Stimulated activated memory B cell treated with anti-CD40 and anti-IgM and Interleukin-4, amounts not matched to agents 10 μg/mL and 1 μg/mL and 100 μg/mL, for 72 hours (primary cell): Measurements from ENCODE around the gene POLR1G.
"Not testable (repeated sequence)": the region's sequence is repeated elsewhere in the genome, so short reads cannot be mapped to it uniquely, and the experiment has no call there.

Experiments used
- ATAC-seq: fragments of 150-1000 bp; cut with Tn5 transposase; 2 replicates; pipeline ENCODE4 v1.10.0; 2021
- H3K27ac Mint-ChIP-seq: one replicate; pipeline ENCODE4 v1.8.0; 2022; ENCODE audit warnings: mild to moderate bottlenecking, mixed read lengths
- H3K27me3 Mint-ChIP-seq: one replicate; pipeline ENCODE4 v1.8.0; 2022; ENCODE audit warnings: mixed read lengths
- H3K36me3 Mint-ChIP-seq: one replicate; pipeline ENCODE4 v1.8.0; 2022; ENCODE audit warnings: mixed read lengths
- H3K4me1 Mint-ChIP-seq: one replicate; pipeline ENCODE4 v1.8.0; 2022; ENCODE audit warnings: mixed read lengths
- H3K4me3 Mint-ChIP-seq: one replicate; pipeline ENCODE4 v1.8.0; 2022; ENCODE audit warnings: mild to moderate bottlenecking, moderate library complexity, mixed read lengths
- H3K9me3 Mint-ChIP-seq: one replicate; pipeline ENCODE4 v1.8.0; 2022; ENCODE audit warnings: mixed read lengths

POLR1G gene

DNA sequence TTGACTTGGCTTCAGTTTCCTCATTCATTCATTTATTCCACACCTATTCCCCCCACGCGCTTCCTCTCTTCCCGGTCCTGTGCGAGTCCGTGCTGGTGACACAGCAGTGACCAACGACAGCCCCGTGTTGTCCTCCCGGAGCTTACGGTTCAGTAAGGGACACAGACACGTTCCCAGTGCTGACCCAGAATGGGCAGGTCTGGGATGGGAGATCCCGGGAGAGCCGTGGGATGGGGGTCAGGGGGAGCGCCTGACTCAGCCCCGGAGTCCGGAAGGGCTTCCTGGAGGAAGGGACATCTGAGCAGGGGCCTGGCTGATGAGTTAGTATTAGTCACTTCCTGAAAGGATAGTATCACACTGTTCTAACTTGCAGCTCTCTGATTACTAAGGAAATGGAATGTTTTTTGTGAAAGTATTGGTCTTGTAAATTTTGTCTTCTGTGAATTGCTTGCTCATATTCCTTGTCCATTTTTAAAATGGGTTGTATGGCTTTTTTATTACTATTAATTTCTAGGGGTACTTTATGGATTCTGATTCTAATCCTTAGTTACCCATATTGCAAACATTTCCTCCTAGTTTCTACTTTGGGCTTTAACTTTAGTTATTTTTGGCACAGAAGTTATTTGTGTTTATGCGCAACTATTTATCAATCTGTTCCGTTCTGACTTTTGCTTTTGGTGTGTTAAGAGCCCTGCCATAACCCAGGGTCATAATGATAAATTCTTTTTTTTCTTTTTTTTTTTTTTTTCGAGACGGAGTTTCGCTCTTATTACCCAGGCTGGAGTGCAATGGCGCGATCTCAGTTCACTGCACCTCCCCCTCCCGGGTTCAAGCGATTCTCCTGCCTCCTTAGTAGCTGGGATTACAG, 18.0 kb downstream of the POLR1G start:
- ATAC-seq, result no peak
- peak overlapping the region; percentile 95 for H3K4me3 Mint-ChIP-seq
- H3K27me3 Mint-ChIP-seq, result no peaks in the 10 kb centered on the region
- peaks cover 23% of the 10 kb centered on the region for H3K36me3 Mint-ChIP-seq
- H3K9me3 Mint-ChIP-seq, result no peaks in the 10 kb centered on the region
- peaks cover 71% of the 10 kb centered on the region for H3K4me1 Mint-ChIP-seq
- peak overlapping the region; percentile 97 for H3K27ac Mint-ChIP-seq

DNA sequence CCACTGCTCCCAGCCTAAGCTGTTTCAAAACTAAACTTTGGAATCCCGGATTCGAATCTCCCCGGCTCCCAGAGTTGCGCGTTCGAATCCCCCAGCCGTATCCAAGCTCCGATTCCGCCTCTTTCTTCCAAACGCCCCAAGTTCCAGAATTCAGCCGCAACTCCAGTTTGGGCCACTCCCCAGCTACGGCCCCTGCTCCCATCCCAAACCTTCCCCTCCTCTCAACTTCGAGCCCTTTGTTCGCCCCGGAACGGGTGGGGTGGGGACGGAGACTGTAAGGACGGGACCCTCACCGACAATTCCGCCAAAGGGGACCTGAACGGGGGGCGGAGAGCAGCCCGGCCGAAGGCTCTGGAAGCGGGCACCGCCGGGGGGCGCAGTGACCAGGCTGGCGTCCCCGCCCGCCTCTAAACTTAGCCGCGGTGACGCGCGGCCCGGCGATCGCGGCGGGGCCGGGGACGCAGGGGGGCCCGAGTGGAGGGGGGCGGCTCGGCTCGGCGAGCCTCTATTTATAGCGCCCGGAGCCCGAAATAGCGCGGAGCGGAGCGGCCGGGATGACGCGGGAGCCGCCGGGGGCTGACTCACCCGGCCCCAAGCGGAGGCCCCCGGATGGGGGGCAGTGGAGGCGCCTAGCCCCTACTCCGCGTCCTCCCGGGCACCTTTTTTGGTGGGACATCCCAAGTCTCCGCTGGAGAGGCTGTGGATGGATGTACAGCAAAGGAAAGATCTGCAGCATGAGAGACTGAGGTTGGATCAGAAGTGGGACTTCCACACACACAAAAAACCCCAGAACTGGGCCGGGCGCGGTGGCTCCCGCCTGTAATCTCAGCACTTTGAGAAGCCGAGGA, 22.2 kb downstream of the POLR1G start:
- Mint-ChIP-seq H3K36me3 (no peaks in the 10 kb centered on the region), H3K4me3 (peak overlapping the region; percentile 83), H3K9me3 (no peaks in the 10 kb centered on the region), H3K4me1 (peaks cover 32% of the 10 kb centered on the region), H3K27me3 (no peaks in the 10 kb centered on the region), H3K27ac (peak overlapping the region; percentile 72)
- ATAC-seq, result no peak

DNA sequence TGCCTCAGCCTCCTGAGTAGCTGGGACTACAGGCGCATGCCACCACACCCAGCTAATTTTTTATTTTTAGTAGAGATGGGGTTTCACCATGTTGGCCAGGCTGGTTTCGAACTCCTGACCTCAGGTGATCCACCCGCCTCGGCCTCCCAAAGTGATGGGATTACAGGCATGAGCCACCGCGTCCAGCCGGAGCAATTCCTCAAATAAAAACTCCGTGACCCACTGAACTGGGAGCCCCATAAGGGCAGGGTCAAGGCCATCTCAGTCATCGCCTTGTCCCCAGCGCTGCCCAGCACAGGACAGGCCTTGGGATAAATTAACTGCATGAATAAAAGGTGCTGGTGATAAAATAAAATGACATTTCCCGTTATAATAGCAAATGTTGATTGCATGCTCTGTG, 23.5 kb downstream of the POLR1G start:
- H3K27ac Mint-ChIP-seq, H3K9me3 Mint-ChIP-seq, H3K4me3 Mint-ChIP-seq: not testable (repeated sequence)

DNA sequence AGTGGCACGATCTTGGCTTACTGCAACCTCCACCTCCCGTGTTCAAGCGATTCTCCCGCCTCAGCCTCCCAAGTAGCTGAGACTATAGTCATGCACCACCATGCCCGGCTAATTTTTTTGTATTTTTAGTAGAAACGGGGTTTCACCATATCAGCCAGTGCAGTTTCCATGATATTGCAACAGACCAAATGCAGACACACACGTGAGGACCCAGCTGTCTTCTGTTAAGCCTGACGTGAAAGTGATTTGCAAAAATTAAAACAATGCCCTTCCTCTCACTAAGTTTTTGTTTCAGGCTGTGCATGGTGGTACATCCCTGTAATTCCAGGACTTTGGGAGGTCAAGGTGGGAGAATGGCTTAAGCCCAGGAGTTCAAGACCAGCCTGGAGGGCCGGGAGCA, 24.6 kb downstream of the POLR1G start:
- not testable (repeated sequence) for H3K36me3 Mint-ChIP-seq, H3K27me3 Mint-ChIP-seq, H3K27ac Mint-ChIP-seq, H3K4me3 Mint-ChIP-seq, ATAC-seq, H3K9me3 Mint-ChIP-seq
- peaks cover 21% of the 10 kb centered on the region for H3K4me1 Mint-ChIP-seq

More for the DNA sequence above, 23.5 kb downstream of the POLR1G start:
- H3K36me3 Mint-ChIP-seq, ATAC-seq, H3K27me3 Mint-ChIP-seq: not testable (repeated sequence)
- H3K4me1 Mint-ChIP-seq, result peaks cover 21% of the 10 kb centered on the region

DNA sequence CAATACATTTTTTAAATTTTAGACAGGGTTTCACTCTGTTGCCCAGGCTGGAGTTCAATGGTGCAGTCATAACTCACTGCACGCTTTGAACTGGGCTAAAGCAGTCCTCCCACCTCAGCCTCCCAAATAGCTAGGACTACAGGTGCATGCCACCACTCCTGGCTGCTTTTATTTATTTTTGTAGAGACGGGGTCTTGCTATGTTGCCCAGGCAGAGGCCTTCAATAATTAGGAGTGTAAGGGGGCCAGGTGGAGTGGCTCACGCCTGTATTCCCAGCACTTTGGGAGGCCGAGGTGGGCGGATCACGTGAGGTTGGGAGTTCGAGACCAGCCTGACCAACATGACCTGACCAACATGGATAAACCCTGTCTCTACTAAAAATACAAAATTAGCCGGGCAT, 26.1 kb downstream of the POLR1G start:
- H3K4me1 Mint-ChIP-seq, result peaks cover 12% of the 10 kb centered on the region
- H3K4me3 Mint-ChIP-seq, H3K27me3 Mint-ChIP-seq, ATAC-seq, H3K36me3 Mint-ChIP-seq, H3K9me3 Mint-ChIP-seq, H3K27ac Mint-ChIP-seq: not testable (repeated sequence)

DNA sequence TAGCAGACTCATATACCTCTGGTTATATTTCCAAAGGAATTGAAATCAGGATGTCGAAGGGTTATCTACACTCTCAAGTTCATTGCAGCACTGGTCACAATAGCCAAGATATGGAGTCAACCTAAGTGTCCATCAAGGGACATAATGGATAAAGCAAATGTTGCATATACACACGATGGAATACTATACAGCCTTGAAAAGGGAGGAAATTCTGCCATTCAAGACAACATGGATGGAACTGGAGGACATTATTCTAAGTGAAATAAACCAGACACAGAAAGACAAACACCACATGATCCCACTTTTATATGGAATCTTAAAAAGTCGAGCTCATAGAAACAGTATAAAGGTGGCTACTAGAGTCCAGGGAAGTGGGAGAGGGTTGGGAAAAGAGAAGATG, 30.9 kb downstream of the POLR1G start:
- H3K27ac Mint-ChIP-seq, result no peak overlapping the region
- H3K9me3 Mint-ChIP-seq, result no peaks in the 10 kb centered on the region
- no peak for ATAC-seq
- peaks cover 8% of the 10 kb centered on the region for H3K4me1 Mint-ChIP-seq
- no peak overlapping the region for H3K4me3 Mint-ChIP-seq
- no peaks in the 10 kb centered on the region for H3K36me3 Mint-ChIP-seq
- no peaks in the 10 kb centered on the region for H3K27me3 Mint-ChIP-seq

DNA sequence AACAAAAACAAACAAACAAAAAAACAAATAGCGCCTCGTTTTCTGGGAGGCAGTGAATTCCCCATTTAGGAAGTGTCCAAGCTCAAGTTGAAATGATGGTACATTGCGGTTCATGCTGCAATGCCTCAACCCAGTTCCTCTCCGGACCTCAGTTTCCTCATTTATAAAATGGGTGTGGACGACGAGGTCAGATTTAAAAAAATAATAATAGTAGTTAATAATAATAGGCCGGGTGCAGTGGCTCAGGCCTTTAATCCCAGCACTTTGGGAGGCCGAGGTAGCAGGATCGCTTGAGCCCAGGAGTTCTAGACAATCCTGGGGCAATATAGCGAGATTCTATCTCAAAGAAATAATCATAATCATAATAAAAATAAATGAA, 32.7 kb downstream of the POLR1G start:
- no peak for ATAC-seq
- Mint-ChIP-seq H3K27ac (peak overlapping the region; percentile 62), H3K36me3 (no peaks in the 10 kb centered on the region), H3K27me3 (no peaks in the 10 kb centered on the region), H3K9me3 (no peaks in the 10 kb centered on the region), H3K4me1 (peaks cover 26% of the 10 kb centered on the region), H3K4me3 (peak overlapping the region; percentile 79)

DNA sequence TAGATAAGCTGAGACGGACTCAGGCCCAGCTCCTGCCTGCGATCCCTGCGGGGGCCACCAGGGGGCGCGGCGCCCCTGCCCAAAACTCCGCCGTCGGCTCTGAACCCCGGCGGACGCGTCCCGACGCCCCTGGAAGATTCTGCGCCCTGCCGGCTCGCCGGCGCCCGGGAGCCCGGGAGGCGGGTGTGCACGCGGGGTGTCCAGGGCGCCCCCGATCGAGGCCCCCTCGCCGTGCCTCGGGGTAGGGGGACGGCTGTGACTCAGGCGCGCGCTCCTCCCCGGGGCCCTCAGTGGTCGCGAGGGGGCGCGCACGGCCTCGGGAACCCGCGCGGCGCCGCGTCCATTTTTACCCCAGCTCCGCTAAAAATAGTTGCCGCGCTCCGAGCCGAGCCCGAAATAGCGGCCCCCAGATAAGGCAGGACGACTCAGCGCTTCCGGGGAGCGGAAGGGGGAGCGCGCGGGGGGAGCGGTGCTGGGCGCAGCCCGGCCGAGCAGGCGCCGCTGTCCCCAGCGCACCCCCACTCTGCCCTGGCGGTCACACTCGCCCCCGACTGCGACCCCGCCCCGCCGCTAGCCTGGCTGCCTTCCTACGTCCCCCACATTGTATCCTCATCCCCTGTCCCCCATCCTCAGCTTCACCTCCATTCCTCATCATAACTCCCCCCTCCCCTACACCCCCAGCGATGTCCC, 33.3 kb downstream of the POLR1G start:
- H3K9me3 Mint-ChIP-seq, result no peaks in the 10 kb centered on the region
- peak overlapping the region; percentile 79 for H3K4me3 Mint-ChIP-seq
- H3K36me3 Mint-ChIP-seq, result no peaks in the 10 kb centered on the region
- H3K27me3 Mint-ChIP-seq, result no peaks in the 10 kb centered on the region
- peaks cover 32% of the 10 kb centered on the region for H3K4me1 Mint-ChIP-seq
- peak; percentile 82 for ATAC-seq
- H3K27ac Mint-ChIP-seq, result peak overlapping the region; percentile 62

DNA sequence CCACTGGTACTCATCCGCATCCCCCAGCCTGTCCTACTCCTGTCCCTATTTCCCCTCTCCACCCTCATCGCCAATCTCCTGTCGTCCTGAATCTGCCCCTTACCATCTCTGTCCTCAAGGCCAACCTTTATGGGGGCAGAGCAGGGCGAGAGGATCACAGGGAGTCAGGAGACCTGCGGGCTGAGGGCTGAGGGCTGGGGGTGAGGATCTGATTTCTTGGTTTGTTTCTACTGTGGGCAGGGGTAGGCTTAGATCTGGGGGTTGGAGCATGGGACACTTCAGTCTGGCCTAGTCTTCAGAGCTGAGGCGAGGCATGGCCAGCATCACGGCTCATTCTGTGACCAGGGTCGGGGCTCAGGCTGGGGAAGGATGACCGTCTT, 33.8 kb downstream of the POLR1G start:
- peaks cover 37% of the 10 kb centered on the region for H3K4me1 Mint-ChIP-seq
- no peak for ATAC-seq
- peak overlapping the region; percentile 79 for H3K4me3 Mint-ChIP-seq
- peak overlapping the region; percentile 62 for H3K27ac Mint-ChIP-seq
- no peaks in the 10 kb centered on the region for H3K36me3 Mint-ChIP-seq
- H3K9me3 Mint-ChIP-seq, result no peaks in the 10 kb centered on the region
- H3K27me3 Mint-ChIP-seq, result no peaks in the 10 kb centered on the region

DNA sequence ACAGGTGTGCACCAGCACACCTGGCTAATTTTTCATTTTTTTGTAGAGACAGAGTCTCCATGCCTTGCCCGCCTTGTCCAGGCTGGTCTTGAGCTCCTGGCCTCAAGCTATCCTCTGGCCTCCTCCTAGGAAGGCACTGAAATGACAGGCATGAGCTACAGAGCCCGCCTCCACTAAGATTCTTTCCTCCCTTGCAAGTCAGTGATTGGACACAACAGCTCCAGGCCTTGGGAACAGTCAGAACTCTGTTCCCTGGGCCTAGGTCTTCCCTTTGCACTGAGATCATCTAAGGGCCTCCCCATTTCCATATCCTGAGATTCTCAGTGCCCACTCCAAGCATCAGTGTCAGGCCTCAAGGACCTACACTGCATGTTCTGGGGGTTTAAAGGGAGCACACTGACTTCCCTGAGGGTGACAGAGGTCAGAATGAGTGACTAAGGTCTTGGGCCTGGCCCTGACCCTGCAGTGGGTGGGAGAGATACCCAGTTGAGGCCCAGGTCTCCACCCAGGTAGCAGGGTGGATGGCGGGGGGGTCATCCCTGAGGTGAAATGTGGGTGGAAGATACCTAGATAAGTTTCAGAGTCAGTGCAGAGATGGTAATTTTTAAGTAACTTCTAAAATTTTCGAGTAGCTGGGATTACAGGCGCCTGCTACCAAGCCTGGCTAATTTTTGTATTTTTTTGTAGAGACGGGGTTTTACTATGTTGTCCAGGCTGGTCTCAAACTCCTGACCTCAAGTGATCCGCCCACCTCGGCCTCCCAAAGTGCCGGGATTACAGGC, 34.6 kb downstream of the POLR1G start:
- no peak for ATAC-seq
- H3K9me3 Mint-ChIP-seq, result no peaks in the 10 kb centered on the region
- no peaks in the 10 kb centered on the region for H3K36me3 Mint-ChIP-seq
- H3K4me3 Mint-ChIP-seq, result peak overlapping the region; percentile 79
- H3K27ac Mint-ChIP-seq, result peak overlapping the region; percentile 62
- peaks cover 44% of the 10 kb centered on the region for H3K4me1 Mint-ChIP-seq
- no peaks in the 10 kb centered on the region for H3K27me3 Mint-ChIP-seq

DNA sequence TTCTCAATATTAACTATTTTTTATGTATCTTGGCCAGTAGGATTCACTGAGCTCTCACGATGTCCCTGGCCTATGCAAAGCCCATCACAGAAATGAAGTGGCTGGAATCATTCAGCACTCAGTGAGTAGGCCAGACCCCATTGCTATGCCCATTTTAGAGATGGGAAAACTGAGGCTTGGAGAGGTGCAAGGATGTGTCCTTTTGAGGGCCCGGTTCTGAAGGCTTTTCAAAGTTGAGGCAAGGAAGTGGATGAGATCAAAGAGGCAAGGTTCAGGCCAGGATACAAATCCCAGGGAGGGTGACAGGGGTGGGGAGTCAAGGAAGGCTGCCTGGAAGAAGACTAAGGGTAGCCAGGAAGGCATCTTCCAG, 35.9 kb downstream of the POLR1G start:
- Mint-ChIP-seq H3K4me3 (peak overlapping the region; percentile 81), H3K27ac (peak overlapping the region; percentile 87), H3K27me3 (no peaks in the 10 kb centered on the region), H3K9me3 (no peaks in the 10 kb centered on the region), H3K36me3 (no peaks in the 10 kb centered on the region), H3K4me1 (peaks cover 48% of the 10 kb centered on the region)
- ATAC-seq, result no peak

DNA sequence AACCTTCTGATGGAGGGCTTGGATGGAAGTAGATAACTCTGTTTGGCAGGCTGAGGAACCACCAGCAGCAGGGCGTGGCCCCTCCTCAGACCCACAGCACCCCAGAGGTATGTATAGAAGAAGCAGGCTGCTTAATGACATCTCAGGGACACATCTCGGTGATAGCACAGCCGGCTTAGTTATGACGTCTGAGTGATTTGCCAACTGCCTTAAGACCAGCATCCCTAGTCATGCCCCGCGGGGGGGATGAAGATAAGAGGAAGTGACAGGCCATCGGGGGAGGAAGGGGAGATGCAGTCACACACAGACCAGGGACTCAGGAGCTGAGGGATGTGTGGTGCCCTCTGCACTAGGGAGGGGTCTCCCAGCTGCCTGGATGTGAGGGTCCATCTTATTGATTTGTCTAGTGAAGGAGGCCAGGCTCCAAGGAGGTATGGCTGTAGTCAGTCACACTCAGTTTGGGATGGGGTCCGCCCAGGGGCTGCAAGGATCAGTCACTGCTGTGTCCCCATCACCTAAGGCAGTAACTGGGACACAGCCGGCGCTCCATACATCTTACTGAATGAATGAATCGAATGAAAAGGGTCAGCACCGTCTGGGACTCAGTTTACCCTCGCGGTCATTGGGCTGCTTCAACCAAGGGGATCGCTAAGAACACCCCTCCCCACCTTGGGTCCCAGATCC, 36.5 kb downstream of the POLR1G start:
- no peak for ATAC-seq
- H3K4me3 Mint-ChIP-seq, result peak overlapping the region; percentile 81
- peak overlapping the region; percentile 87 for H3K27ac Mint-ChIP-seq
- H3K9me3 Mint-ChIP-seq, result no peaks in the 10 kb centered on the region
- H3K36me3 Mint-ChIP-seq, result no peaks in the 10 kb centered on the region
- no peaks in the 10 kb centered on the region for H3K27me3 Mint-ChIP-seq
- peaks cover 48% of the 10 kb centered on the region for H3K4me1 Mint-ChIP-seq

DNA sequence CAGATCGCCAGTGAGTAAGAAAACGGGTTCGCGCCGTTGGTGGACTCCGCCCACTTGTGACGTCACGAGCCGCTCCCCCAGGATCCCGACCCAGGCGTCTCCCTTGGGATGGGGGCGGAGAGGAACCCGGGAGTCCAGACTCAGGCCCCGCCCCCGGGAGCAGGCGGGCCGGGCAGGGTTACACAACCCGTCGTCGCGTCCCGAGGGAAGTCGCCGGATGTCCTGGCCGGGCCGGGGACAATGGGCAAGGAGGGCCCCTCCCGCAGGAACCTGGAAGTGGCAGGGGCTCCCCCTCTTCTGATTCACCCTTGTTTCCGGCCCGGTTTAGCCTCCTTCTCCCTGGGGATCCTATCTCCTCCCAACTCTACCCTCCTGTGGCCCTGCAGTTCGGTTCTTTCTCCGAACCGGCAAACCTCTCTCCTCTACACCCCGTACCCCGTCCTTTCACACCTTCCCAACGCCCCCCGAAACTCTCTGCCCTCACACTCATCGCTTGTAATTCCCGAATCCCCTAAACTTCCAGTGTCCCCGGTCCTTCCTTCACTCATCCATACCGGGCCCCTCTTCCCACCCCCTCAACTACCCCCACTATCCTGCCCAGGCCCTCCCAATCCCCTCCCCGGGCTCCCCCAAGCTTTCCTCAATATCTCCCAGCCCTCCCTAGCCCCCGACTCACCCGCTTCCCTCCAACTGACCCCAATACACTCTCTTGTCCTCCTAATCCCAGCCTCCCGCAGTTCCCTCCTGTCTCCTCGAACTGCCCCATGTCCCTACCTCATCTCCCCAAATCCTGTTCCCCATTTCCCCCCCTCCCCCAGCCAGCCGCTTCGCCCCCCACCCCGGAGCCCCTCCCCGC, 37.2 kb downstream of the POLR1G start:
- Mint-ChIP-seq H3K27ac (peak overlapping the region; percentile 87), H3K36me3 (no peaks in the 10 kb centered on the region), H3K4me1 (peaks cover 48% of the 10 kb centered on the region), H3K27me3 (no peaks in the 10 kb centered on the region), H3K4me3 (peak overlapping the region; percentile 81), H3K9me3 (no peaks in the 10 kb centered on the region)
- peak; percentile 35 for ATAC-seq
